K562 (cell line): ENCODE data around the gene RAB3IP. TPM values are rescaled to one million over a fixed set of nuclear protein-coding genes. Genes with fewer than 3 reads are reported as not detected.
"Not testable (repeated sequence)": the region's sequence is repeated elsewhere in the genome, so short reads cannot be mapped to it uniquely, and the experiment has no call there.

Experiments
- ATAC-seq: fragments of 200-7000 bp; cut with Tn5 transposase; 3 replicates; pipeline ENCODE4 v1.9.1; 2020; ENCODE audit warnings: moderate library complexity
- BruUV-seq: library from RNA; stranded (reverse); fragments of 400-500 nt; replicated peaks from 2 replicates; lab custom pipeline; 2021; lab: Mats Ljungman, UMichigan
- CTCF ChIA-PET: fragments of 300-600 bp; formaldehyde crosslinking; extraction: SDS; loops from one replicate; lab custom pipeline; 2021; ENCODE audit warnings: low intra/inter-chr PET ratio; lab: Yijun Ruan, JAX
- POLR2A ChIA-PET: fragments of 300-600, 350-650 bp; sonication (Branson Sonifier 250); formaldehyde crosslinking; extraction: SDS; loops from one replicate; lab custom pipeline; 2021; ENCODE audit warnings: antibody characterized with exemption, inconsistent platforms; lab: Yijun Ruan, JAX
- DNase-seq, 4 experiments: peaks; one replicate each; pipeline versions ENCODE4 v3.0.0 to v3.0.0-alpha.2; 2011 to 2018; ENCODE audit warnings: low spot score in 3 of 4, mixed read lengths in 3 of 4; ENCODE audit errors: extremely low read depth in 1 of 4
- FAIRE-seq: peaks from 2 replicates; lab custom pipeline; 2011; peaks lifted over from hg19 to GRCh38; lab: Jason Lieb, UNC
- H2AFZ ChIP-seq: 2 replicates; pipeline ENCODE4 v1.6.0; 2011; ENCODE audit warnings: low read depth, low read length, control low read depth, inconsistent platforms
- H3K27ac ChIP-seq: fragments of 200-600 bp; 3 replicates; pipeline ENCODE4 v1.8.0; 2011; ENCODE audit warnings: low read depth, mild to moderate bottlenecking, control low read depth, inconsistent platforms, low read length, moderate library complexity, mixed read lengths; ENCODE audit errors: extremely low read depth
- H3K27me3 ChIP-seq, 2 experiments: fragments of 300-600 bp in 1 of 2; 2 replicates in 1 of 2; 3 replicates in 1 of 2; pipeline versions ENCODE4 v1.6.0 to v1.8.0; 2011; ENCODE audit warnings: inconsistent platforms in 2 of 2, low read length in 2 of 2, mild to moderate bottlenecking in 1 of 2, mixed read lengths in 1 of 2, moderate library complexity in 1 of 2; ENCODE audit not compliant: control insufficient read depth in 2 of 2, insufficient read depth in 2 of 2
- H3K36me3 ChIP-seq: fragments of 300-600 bp; 3 replicates; pipeline ENCODE4 v1.8.0; 2011; ENCODE audit warnings: mild to moderate bottlenecking, low read length, inconsistent platforms; ENCODE audit not compliant: control insufficient read depth, insufficient read depth
- H3K4me1 ChIP-seq, 2 experiments: fragments of 200-600 bp in 1 of 2; replicated peaks in 1 of 2; 2 replicates in 1 of 2; 3 replicates in 1 of 2; pipeline versions ENCODE4 v1.5.1 to v1.8.0; 2011; ENCODE audit warnings: inconsistent platforms in 2 of 2, low read length in 2 of 2, mild to moderate bottlenecking in 1 of 2, mixed read lengths in 1 of 2, moderate library complexity in 1 of 2; ENCODE audit not compliant: control insufficient read depth in 2 of 2, insufficient read depth in 2 of 2
- H3K4me2 ChIP-seq: 2 replicates; pipeline ENCODE4 v1.6.1; 2011; ENCODE audit warnings: low read length, control low read depth, inconsistent platforms, mixed read lengths; ENCODE audit not compliant: insufficient read depth
- H3K4me3 ChIP-seq: fragments of 200-600 bp; sonication (generic), shearing (Covaris generic); 2 replicates; pipeline ENCODE4 v1.5.1; 2016; ENCODE audit warnings: control low read depth, inconsistent platforms
- H3K79me2 ChIP-seq: fragments of 200-600 bp; 3 replicates; pipeline ENCODE4 v1.8.0; 2011; ENCODE audit warnings: low read length, inconsistent platforms; ENCODE audit not compliant: control insufficient read depth, insufficient read depth
- H3K9ac ChIP-seq, 2 experiments: 2 replicates each; pipeline versions ENCODE4 v1.6.0 to v1.6.1; 2011; ENCODE audit warnings: low read depth in 2 of 2, low read length in 2 of 2, control low read depth in 1 of 2, inconsistent platforms in 1 of 2, mild to moderate bottlenecking in 1 of 2, mixed read lengths in 1 of 2; ENCODE audit not compliant: insufficient read depth in 1 of 2
- H3K9me1 ChIP-seq: one replicate; pipeline ENCODE4 v1.6.0; 2011; ENCODE audit warnings: inconsistent platforms, mild to moderate bottlenecking, low read length, moderate library complexity; ENCODE audit not compliant: control insufficient read depth, insufficient read depth
- H3K9me3 ChIP-seq: replicated peaks from 2 replicates; pipeline ENCODE4 v1.5.1; 2011; ENCODE audit warnings: low read depth, low read length, inconsistent platforms; ENCODE audit not compliant: control insufficient read depth, insufficient read depth
- H4K20me1 ChIP-seq: replicated peaks from 2 replicates; pipeline ENCODE4 v1.6.1; 2011; ENCODE audit warnings: low read length, inconsistent platforms, mixed read lengths; ENCODE audit not compliant: control insufficient read depth, insufficient read depth
- NR2C1 ChIP-seq, 2 experiments: fragments of 450-650 bp; IDR thresholded peaks; 2 replicates each; pipeline ENCODE4 v1.6.1; 2017; ENCODE audit warnings: mild to moderate bottlenecking in 2 of 2, antibody characterized with exemption in 1 of 2, inconsistent platforms in 1 of 2, missing compliant biosample characterization in 1 of 2, missing genetic modification characterization in 1 of 2
- TAF1 ChIP-seq: IDR thresholded peaks from 2 replicates; pipeline ENCODE4 v1.6.1; 2011; ENCODE audit warnings: mild to moderate bottlenecking, low read length, moderate library complexity; ENCODE audit not compliant: insufficient read depth, control insufficient read depth, severe bottlenecking; ENCODE audit errors: extremely low read depth
- USF1 ChIP-seq: sonication (generic); formaldehyde crosslinking; IDR thresholded peaks from 2 replicates; pipeline ENCODE4 v1.9.0; 2022; ENCODE audit warnings: mild to moderate bottlenecking, missing genetic modification reagents
- ZNF695 ChIP-seq: fragments of 450-650 bp; formaldehyde crosslinking; IDR thresholded peaks from 2 replicates; pipeline ENCODE4 v1.4.0; 2020; ENCODE audit warnings: mild to moderate bottlenecking, moderate library complexity
- WGBS: fragments of 100-300 bp; shearing (Covaris generic); methylation state at CpG from one replicate; pipeline ENCODE4 v1.1.6; 2016; ENCODE audit warnings: low coverage, mixed read lengths; ENCODE audit not compliant: insufficient coverage; ENCODE audit errors: missing lambda C conversion rate; 5-methylcytosine and 5-hydroxymethylcytosine counted together
- in situ Hi-C: fragments of 300-500 bp; cut with MboI; formaldehyde crosslinking; loops from 4 replicates; pipeline ENCODE4 v1.15.0; 2018; ENCODE audit warnings: inconsistent platforms, mixed read lengths
- intact Hi-C: fragments of 100-400 bp; cut with micrococcal nuclease; formaldehyde crosslinking; loops from 2 replicates; pipeline ENCODE4 v1.14.2; 2022
- polyA plus RNA-seq, 8 experiments: library from polyadenylated mRNA; depleted of rRNA in 4 of 8; stranded (reverse) in 5 of 8; unstranded in 3 of 8; fragments of >200 nt; fragmentation: Nextera tagmentation in 2 of 8; fragmentation: Illumina TruSeq in 1 of 8; extraction: Ambion mirVana in 2 of 8; extraction: Trizol in 1 of 8; gene quantifications; 2 replicates each; pipeline versions ENCODE4 v1.2.1 to v1.2.3, GENCODE V29; 2011 to 2014; ENCODE audit warnings: inconsistent platforms in 1 of 8, missing spikeins in 1 of 8
- total RNA-seq, 7 experiments: library from RNA; depleted of rRNA in 6 of 7; stranded (reverse); fragments of >200 nt in 6 of 7; fragmentation: Illumina TruSeq in 2 of 7; extraction: Trizol in 2 of 7; gene quantifications; 2 replicates each; pipeline versions ENCODE4 v1.2.1 to v1.2.3, GENCODE V29; 2011 to 2021; ENCODE audit warnings: low replicate concordance in 1 of 7
- TF ChIP-seq, protein P1 (sequence below): fragments of 250-450 bp; sonication (Bioruptor Pico); IDR thresholded peaks from 2 replicates; pipeline ENCODE4 v1.8.0; 2022; ENCODE audit warnings: inconsistent platforms, mild to moderate bottlenecking, moderate library complexity, borderline replicate concordance
- TF ChIP-seq, protein P2 (sequence below): fragments of 250-450 bp; sonication (Bioruptor Pico); IDR thresholded peaks from 2 replicates; pipeline ENCODE4 v1.4.0; 2020; ENCODE audit warnings: borderline replicate concordance

The RAB3IP gene
- total and polyA plus RNA-seq, 9 of the 15 experiments (the other 6 are each of a cell fraction or from before 2014, with no cell fraction given) = 5.6 to 25.5 (median 11.3) TPM

DNA sequence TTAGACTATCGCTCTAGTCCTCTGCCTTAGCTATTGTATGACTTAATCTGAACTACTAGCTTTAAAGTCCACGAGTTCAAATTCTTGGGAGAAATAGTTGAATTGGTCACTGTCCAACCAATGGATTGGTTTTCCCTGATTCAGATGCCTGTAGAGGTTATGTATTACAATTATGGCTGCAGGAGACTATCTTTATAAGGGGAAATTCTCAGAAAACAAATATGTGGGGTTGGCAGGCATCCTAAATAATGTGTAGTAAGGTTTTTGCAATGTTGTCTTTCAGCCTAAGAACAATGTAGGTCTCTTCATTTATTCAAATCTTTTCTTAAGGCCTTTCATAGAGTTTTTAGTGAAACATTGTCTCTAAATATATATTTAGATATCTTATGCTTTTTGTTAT is 113.3 kb downstream of the RAB3IP start (continued):
- TF ChIP-seq, protein P1, sequence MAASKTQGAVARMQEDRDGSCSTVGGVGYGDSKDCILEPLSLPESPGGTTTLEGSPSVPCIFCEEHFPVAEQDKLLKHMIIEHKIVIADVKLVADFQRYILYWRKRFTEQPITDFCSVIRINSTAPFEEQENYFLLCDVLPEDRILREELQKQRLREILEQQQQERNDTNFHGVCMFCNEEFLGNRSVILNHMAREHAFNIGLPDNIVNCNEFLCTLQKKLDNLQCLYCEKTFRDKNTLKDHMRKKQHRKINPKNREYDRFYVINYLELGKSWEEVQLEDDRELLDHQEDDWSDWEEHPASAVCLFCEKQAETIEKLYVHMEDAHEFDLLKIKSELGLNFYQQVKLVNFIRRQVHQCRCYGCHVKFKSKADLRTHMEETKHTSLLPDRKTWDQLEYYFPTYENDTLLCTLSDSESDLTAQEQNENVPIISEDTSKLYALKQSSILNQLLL (CRISPR knock-in tag) = no peak
- TF ChIP-seq USF1 (CRISPR knock-in tag) (no peak), ZNF695 (CRISPR knock-in tag) (no peak), NR2C1 (IDR thresholded peaks at IDR 0.05) (no peak), NR2C1 (tag; IDR thresholded peaks at IDR 0.05) (no peak), TAF1 (no peak)
- TF ChIP-seq, protein P2, sequence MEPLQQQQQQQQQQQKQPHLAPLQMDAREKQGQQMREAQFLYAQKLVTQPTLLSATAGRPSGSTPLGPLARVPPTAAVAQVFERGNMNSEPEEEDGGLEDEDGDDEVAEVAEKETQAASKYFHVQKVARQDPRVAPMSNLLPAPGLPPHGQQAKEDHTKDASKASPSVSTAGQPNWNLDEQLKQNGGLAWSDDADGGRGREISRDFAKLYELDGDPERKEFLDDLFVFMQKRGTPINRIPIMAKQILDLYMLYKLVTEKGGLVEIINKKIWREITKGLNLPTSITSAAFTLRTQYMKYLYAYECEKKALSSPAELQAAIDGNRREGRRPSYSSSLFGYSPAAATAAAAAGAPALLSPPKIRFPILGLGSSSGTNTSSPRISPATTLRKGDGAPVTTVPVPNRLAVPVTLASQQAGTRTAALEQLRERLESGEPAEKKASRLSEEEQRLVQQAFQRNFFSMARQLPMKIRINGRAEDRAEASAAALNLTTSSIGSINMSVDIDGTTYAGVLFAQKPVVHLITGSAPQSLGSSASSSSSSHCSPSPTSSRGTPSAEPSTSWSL (CRISPR knock-in tag) = no peak

DNA sequence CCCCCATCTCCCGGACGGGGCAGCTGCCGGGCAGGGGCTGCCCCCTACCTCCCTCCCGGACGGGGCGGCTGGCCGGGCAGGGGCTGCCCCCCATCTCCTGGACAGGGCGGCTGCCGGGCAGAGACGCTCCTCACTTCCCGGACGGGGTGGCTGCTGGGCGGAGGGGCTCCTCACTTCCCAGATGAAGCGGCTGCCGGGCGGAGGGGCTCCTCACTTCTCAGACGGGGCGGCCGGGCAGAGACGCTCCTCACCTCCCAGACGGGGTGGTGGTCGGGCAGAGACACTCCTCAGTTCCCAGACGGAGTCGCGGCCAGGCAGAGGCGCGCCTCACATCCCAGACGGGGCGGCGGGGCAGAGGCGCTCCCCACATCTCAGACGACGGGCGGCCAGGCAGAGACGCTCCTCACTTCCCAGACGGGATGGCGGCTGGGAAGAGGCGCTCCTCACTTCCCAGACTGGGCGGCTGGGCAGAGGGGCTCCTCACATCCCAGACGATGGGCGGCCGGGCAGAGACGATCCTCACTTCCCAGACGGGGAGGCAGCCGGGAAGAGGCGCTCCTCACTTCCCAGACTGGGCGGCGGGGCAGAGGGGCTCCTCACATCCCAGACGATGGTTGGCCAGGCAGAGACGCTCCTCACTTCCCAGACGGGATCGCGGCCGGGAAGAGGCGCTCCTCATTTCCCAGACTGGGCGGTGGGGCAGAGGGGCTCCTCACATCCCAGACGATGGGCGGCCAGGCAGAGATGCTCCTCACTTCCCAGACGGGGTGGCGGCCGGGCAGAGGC is 114.7 kb downstream of the RAB3IP start:
- intact Hi-C loops, H3K4me1 ChIP-seq, H3K27me3 ChIP-seq, H4K20me1 ChIP-seq, CTCF ChIA-PET, in situ Hi-C loops, ATAC-seq, POLR2A ChIA-PET, H3K27ac ChIP-seq, H3K9ac ChIP-seq, H2AFZ ChIP-seq, H3K9me1 ChIP-seq, H3K36me3 ChIP-seq, H3K9me3 ChIP-seq, H3K79me2 ChIP-seq, H3K4me3 ChIP-seq, H3K4me2 ChIP-seq, FAIRE-seq, DNase-seq, BruUV-seq: not testable (repeated sequence)
- 21% methylated on average over 24 of the region's 61 CpGs for WGBS
